ENCODE data around the gene ZBTB20.

The ZBTB20 gene

GRCh38 chr3:114452256-114452655 is 694.8 kb downstream of the ZBTB20 start:
- no peak for TF ChIP-seq POLR2AphosphoS5 (IDR thresholded peaks at IDR 0.05; ENCODE audit: low read depth)
- Histone ChIP-seq H3K4me3 (replicated peaks; ENCODE audit: insufficient read depth, low read length) (no peak overlapping the region), H3K27ac (replicated peaks) (no peak overlapping the region), H3K27me3 (ENCODE audit: insufficient read depth, poor library complexity, severe bottlenecking) (peaks cover 16% of the 10 kb centered on the region)
- no peak for DNase-seq (ENCODE audit: low read depth in 1 of 2, low spot score in 1 of 2)

DNA sequence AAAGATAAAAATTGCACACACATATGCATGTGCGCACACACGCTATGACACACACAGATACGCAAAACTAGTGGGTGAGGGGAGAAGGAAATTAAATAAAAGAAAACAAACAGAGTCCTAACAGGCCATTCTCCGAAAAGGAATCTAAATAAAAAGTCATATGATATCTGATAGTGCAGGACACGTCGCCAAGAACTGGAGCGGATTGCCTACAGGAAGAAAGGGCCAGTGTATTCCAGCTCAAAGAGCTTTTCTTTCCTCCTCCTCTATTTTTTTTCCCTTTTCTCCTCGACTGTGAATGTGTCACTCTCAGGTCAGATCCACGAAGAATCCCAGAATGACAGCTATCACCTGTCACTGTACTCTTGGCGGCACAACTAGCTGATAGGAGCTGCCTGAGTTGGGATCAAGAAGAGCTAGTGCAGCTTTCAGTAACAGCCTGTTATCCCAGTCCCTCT is 695.5 kb downstream of the ZBTB20 start:
- no peak overlapping the region for H3K4me3 ChIP-seq (replicated peaks; ENCODE audit: insufficient read depth, low read length)
- no peak for DNase-seq (ENCODE audit: low read depth in 1 of 2, low spot score in 1 of 2)
- peaks cover 16% of the 10 kb centered on the region for H3K27me3 ChIP-seq (ENCODE audit: insufficient read depth, poor library complexity, severe bottlenecking)
- no peak overlapping the region for H3K27ac ChIP-seq (replicated peaks)
- TF ChIP-seq SPI1 (IDR thresholded peaks at IDR 0.05; ENCODE audit: borderline replicate concordance, low read depth) (no peak), POLR2AphosphoS5 (IDR thresholded peaks at IDR 0.05; ENCODE audit: low read depth) (no peak), GABPA (IDR thresholded peaks at IDR 0.05; ENCODE audit: low read depth) (no peak), REST (IDR thresholded peaks at IDR 0.05; ENCODE audit: insufficient replicate concordance, low read depth) (no peak)
- TF ChIP-seq, protein P1, sequence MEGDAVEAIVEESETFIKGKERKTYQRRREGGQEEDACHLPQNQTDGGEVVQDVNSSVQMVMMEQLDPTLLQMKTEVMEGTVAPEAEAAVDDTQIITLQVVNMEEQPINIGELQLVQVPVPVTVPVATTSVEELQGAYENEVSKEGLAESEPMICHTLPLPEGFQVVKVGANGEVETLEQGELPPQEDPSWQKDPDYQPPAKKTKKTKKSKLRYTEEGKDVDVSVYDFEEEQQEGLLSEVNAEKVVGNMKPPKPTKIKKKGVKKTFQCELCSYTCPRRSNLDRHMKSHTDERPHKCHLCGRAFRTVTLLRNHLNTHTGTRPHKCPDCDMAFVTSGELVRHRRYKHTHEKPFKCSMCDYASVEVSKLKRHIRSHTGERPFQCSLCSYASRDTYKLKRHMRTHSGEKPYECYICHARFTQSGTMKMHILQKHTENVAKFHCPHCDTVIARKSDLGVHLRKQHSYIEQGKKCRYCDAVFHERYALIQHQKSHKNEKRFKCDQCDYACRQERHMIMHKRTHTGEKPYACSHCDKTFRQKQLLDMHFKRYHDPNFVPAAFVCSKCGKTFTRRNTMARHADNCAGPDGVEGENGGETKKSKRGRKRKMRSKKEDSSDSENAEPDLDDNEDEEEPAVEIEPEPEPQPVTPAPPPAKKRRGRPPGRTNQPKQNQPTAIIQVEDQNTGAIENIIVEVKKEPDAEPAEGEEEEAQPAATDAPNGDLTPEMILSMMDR (IDR thresholded peaks at IDR 0.05; ENCODE audit: insufficient read depth, low read length), result no peak

DNA sequence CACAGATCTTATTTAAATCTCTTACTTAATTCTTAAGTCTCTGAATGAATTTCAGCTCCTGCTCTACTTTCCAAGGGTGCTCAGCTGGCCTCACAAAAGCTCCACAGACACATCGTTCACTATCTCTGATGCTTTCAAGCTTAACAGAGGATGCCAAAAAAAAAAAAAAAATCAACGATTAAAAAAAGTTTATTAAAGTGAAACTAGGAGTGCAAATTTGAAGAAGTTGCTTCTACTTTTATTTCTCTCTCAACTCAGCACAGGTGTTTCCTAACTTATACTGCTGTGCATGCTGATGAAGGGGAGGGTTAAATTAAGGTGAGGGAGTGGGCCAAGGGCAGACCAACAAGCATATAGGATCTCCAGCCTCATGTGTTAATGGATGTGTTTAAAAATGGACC is 696.0 kb downstream of the ZBTB20 start:
- no peak overlapping the region for H3K4me3 ChIP-seq (replicated peaks; ENCODE audit: insufficient read depth, low read length)
- TF ChIP-seq GABPA (IDR thresholded peaks at IDR 0.05; ENCODE audit: low read depth) (no peak), POLR2AphosphoS5 (IDR thresholded peaks at IDR 0.05; ENCODE audit: low read depth) (no peak), SPI1 (IDR thresholded peaks at IDR 0.05; ENCODE audit: borderline replicate concordance, low read depth) (no peak), REST (IDR thresholded peaks at IDR 0.05; ENCODE audit: insufficient replicate concordance, low read depth) (no peak)
- TF ChIP-seq, protein P1 (IDR thresholded peaks at IDR 0.05; ENCODE audit: insufficient read depth, low read length), result no peak
- no peak for DNase-seq (ENCODE audit: low read depth in 1 of 2, low spot score in 1 of 2)
- H3K27ac ChIP-seq (replicated peaks), result no peak overlapping the region
- H3K27me3 ChIP-seq (ENCODE audit: insufficient read depth, poor library complexity, severe bottlenecking), result peaks cover 16% of the 10 kb centered on the region

- Histone ChIP-seq H3K27ac (replicated peaks) (no peak overlapping the region), H3K4me3 (replicated peaks; ENCODE audit: insufficient read depth, low read length) (no peak overlapping the region), H3K27me3 (ENCODE audit: insufficient read depth, poor library complexity, severe bottlenecking) (peaks cover 14% of the 10 kb centered on the region)
- no peak for DNase-seq (ENCODE audit: low read depth in 1 of 2, low spot score in 1 of 2)
- TF ChIP-seq GABPA (IDR thresholded peaks at IDR 0.05; ENCODE audit: low read depth), result no peak
- TF ChIP-seq POLR2AphosphoS5 (IDR thresholded peaks at IDR 0.05; ENCODE audit: low read depth), result no peak
- no peak for TF ChIP-seq REST (IDR thresholded peaks at IDR 0.05; ENCODE audit: insufficient replicate concordance, low read depth)
- no peak for TF ChIP-seq SPI1 (IDR thresholded peaks at IDR 0.05; ENCODE audit: borderline replicate concordance, low read depth)
- TF ChIP-seq, protein P1 (IDR thresholded peaks at IDR 0.05; ENCODE audit: insufficient read depth, low read length), result no peak
Observed at GRCh38 chr3:114450008-114450596, 697.0 kb downstream of the ZBTB20 start.
